D721Med (cell line): Measurements from ENCODE around the gene EPB41L2.

Experiments used
- DNase-seq: peaks from one replicate; pipeline ENCODE4 v3.0.0; 2011; ENCODE audit warnings: low spot score; ENCODE audit not compliant: insufficient read length
- FAIRE-seq: peaks from 2 replicates; lab custom pipeline; 2011; peaks lifted over from hg19 to GRCh38; lab: Jason Lieb, UNC
- CTCF ChIP-seq: IDR thresholded peaks from 2 replicates; pipeline ENCODE4 v1.5.1; 2012; ENCODE audit warnings: mild to moderate bottlenecking, control low read depth; ENCODE audit not compliant: insufficient read depth; ENCODE audit errors: missing control alignments

The EPB41L2 gene

GRCh38 chr6:130794010-130794697 is 268.9 kb downstream of the EPB41L2 start:
- no peak for FAIRE-seq
- no peak for TF ChIP-seq CTCF
- DNase-seq = no peak
